ENCODE measurements around the gene UBE2QL1.

DNA sequence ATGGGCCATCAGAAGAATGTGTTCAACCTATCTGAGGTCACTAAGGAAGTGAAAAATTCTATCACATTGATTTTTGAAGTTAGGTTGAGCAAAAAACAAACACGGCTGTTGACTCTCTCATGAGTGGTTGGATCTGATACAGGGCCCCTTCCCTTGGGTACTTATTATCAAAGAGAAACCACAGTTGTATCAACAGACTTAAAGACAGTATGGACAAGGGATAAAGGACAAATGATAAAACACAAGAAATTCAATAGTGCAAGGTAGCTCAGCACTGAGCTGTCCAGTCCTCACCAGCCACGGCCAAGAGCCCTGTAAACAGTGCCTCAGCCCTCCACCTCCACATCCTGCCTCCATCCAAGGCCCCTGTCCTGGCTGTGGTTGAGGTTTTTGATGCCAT, 86.9 kb downstream of the UBE2QL1 start:
- TF ChIP-seq, protein P1, sequence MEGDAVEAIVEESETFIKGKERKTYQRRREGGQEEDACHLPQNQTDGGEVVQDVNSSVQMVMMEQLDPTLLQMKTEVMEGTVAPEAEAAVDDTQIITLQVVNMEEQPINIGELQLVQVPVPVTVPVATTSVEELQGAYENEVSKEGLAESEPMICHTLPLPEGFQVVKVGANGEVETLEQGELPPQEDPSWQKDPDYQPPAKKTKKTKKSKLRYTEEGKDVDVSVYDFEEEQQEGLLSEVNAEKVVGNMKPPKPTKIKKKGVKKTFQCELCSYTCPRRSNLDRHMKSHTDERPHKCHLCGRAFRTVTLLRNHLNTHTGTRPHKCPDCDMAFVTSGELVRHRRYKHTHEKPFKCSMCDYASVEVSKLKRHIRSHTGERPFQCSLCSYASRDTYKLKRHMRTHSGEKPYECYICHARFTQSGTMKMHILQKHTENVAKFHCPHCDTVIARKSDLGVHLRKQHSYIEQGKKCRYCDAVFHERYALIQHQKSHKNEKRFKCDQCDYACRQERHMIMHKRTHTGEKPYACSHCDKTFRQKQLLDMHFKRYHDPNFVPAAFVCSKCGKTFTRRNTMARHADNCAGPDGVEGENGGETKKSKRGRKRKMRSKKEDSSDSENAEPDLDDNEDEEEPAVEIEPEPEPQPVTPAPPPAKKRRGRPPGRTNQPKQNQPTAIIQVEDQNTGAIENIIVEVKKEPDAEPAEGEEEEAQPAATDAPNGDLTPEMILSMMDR (conservative IDR thresholded peaks at IDR 0.05 in 1 of 2, IDR thresholded peaks at IDR 0.05 in 1 of 2; ENCODE audit: extremely low read depth in 1 of 2, insufficient read depth in 1 of 2, low read depth in 1 of 2, low read length in 2 of 2), result no peak
- no peak for TF ChIP-seq EZH2 (IDR thresholded peaks at IDR 0.05; ENCODE audit: borderline replicate concordance, low read length)

Measured in mammary epithelial cell (primary cell).